D721Med (cell line): ENCODE data around the gene CPE.
"Not testable (repeated sequence)": the region's sequence is repeated elsewhere in the genome, so short reads cannot be mapped to it uniquely, and the experiment has no call there.

Experiments used
- DNase-seq: peaks from one replicate; pipeline ENCODE4 v3.0.0; 2011; ENCODE audit warnings: low spot score; ENCODE audit not compliant: insufficient read length
- FAIRE-seq: peaks from 2 replicates; lab custom pipeline; 2011; peaks lifted over from hg19 to GRCh38; lab: Jason Lieb, UNC
- CTCF ChIP-seq: IDR thresholded peaks from 2 replicates; pipeline ENCODE4 v1.5.1; 2012; ENCODE audit warnings: mild to moderate bottlenecking, control low read depth; ENCODE audit not compliant: insufficient read depth; ENCODE audit errors: missing control alignments

The CPE gene

GRCh38 chr4:165439344-165439743 lies 60.5 kb downstream of the CPE start:
- DNase-seq (no peak), FAIRE-seq (no peak)
- TF ChIP-seq CTCF = no peak

GRCh38 chr4:165439981-165440380 lies 61.2 kb downstream of the CPE start:
- TF ChIP-seq CTCF = no peak
- DNase-seq (no peak), FAIRE-seq (no peak)

GRCh38 chr4:165440415-165441158 lies 61.8 kb downstream of the CPE start:
- no peak for DNase-seq
- no peak for FAIRE-seq
- TF ChIP-seq CTCF = no peak

GRCh38 chr4:165443276-165443675 lies 64.5 kb downstream of the CPE start:
- DNase-seq = no peak
- FAIRE-seq = no peak
- TF ChIP-seq CTCF = no peak

GRCh38 chr4:165448700-165449099 lies 69.9 kb downstream of the CPE start:
- FAIRE-seq = no peak
- DNase-seq = no peak
- TF ChIP-seq CTCF = no peak

- TF ChIP-seq CTCF = no peak
- no peak for FAIRE-seq
Observed at GRCh38 chr4:165449333-165449732, 70.5 kb downstream of the CPE start.

GRCh38 chr4:165450871-165451270 lies 72.1 kb downstream of the CPE start:
- TF ChIP-seq CTCF = no peak
- FAIRE-seq (no peak), DNase-seq (no peak)

More at GRCh38 chr4:165449333-165449732, 70.5 kb downstream of the CPE start:
- no peak for DNase-seq

GRCh38 chr4:165453140-165453539 lies 74.3 kb downstream of the CPE start:
- not testable (repeated sequence) for DNase-seq, FAIRE-seq
